IPS-18c (cell line): Measurements from ENCODE around the gene MBTD1.
A peak's percentile ranks its signal among the peaks of the same experiment; 100 is the strongest.
"Not testable (repeated sequence)": the region's sequence is repeated elsewhere in the genome, so short reads cannot be mapped to it uniquely, and the experiment has no call there.

Experiments used
- H3K4me3 ChIP-seq: 2 replicates; pipeline ENCODE4 v1.7.0; 2013; ENCODE audit warnings: low read depth, mild to moderate bottlenecking, low read length, moderate library complexity; ENCODE audit not compliant: insufficient read depth
- H3K9me3 ChIP-seq: one replicate; pipeline ENCODE4 v1.6.1; 2013; ENCODE audit warnings: mild to moderate bottlenecking, low read length, moderate library complexity; ENCODE audit not compliant: control insufficient read depth, insufficient read depth

MBTD1 gene

DNA sequence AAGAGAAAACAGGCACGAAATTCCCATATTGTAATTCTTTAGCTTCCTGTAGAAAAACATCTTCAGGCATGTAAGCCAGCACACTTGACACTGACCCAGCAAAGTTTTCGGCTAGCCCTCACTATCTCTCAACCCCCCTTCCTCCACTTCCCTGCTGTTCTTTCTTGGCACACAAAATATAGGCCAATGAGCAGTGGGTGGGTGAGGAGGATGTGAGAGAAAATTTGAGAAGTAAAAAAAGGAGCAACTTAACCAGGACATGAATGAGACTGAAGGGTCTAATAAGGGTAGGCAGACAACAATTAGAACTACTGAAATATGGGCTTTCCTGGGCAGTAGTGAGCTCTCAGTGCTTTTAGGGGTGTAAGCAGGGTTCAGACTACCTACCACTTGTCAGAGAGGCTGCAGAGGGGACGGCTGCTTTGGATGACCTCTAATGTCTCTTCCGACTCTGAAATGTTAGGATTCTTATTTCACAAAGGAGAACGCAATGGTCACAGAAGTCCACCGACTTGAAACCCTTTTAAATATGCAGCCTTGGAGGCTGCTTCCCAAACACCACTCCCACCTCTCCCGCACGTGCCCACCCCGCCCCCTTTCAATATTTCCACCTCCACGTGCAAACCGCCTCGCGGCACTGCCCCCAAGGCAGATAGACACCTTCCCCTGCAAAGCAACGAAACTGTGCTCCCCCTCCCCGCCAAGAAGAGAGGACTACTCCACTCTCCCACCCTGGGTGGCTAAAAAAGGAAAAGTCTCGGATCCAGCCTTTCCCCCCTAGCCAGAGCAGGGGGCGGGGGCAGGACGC lies 889 bp downstream of the MBTD1 start:
- Histone ChIP-seq H3K4me3 (peak overlapping the region; percentile 90), H3K9me3 (no peaks in the 10 kb centered on the region)

DNA sequence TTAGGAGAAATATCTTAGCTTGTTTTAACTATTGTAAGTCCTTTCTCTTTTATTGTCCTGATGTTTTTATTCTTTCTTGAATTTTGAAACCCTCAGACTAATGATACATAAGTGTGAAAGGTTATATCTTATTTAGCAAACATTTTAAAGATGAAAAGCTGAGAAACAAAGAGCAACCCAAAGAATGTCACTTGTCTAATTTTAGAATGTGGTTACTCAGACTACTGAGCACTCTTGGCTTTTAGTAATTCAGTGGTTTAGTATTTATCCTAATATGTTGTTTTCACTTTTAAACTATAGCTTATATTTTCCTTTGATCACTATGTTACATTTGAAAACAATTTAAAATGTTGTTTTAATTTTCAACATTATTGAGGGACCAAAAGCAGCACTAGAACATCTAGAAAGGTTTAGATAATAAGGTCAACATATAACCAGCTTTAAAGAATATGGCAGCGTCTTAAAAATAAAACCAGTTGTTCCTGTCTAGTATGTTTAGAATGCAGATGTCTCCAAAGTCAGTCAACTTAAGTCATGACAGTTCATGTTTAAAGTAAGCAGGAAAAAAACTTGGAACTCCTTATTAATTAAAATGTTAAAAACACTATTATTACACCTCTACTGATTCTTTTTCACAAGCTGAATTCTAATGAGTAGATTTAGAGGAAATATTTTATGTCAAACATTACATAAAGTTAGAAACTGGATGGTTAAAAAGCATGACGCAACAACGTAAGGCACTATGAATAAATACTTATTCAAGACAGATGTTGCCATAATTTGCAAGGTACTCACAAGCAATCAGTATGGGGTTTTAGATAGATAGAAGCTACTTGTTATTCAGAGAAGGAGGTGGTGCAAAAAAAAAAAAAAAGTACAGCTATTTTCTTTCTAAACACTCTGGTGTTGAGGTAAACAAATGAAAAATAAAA lies 2.4 kb downstream of the MBTD1 start:
- H3K4me3 ChIP-seq: no peak overlapping the region
- no peaks in the 10 kb centered on the region for H3K9me3 ChIP-seq

DNA sequence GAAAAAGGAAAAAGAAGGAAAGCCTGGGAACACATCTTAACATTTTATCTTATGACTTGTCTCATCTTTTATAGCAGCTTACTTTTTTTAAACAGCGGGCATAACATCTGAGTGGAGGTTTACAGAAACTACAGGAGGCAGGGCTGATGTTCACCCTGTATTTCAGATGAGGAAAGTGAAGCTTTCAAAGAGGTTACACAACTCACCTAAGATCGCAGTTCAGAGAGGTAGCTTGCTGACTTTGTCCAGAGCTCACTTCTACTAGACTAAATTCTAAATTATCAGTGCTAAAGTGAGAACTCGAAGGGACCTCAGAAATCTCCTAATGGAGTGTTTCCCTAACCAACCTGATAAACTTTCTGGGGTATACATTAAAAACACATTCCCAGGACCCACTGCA lies 3.7 kb downstream of the MBTD1 start:
- Histone ChIP-seq H3K9me3 (no peaks in the 10 kb centered on the region), H3K4me3 (no peak overlapping the region)

DNA sequence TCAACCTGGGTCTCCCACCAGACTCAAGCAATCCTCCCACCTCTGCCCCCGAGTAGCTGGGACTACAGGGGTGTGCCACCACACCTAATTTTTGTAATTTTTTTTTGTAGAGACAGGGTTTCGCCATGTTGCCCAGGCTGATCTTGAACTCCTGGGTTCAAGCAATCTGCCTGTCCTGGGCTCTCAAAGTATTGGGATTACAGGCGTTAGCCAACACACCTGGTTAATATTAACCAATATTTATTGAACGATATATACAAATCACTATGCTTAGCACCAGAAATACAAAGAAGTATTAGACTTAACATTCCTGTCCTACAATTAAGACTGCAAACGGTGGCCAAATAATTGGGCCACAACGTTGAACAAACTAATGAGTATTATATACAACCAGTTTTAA lies 4.2 kb downstream of the MBTD1 start:
- no peaks in the 10 kb centered on the region for H3K9me3 ChIP-seq
- H3K4me3 ChIP-seq: no peak overlapping the region

DNA sequence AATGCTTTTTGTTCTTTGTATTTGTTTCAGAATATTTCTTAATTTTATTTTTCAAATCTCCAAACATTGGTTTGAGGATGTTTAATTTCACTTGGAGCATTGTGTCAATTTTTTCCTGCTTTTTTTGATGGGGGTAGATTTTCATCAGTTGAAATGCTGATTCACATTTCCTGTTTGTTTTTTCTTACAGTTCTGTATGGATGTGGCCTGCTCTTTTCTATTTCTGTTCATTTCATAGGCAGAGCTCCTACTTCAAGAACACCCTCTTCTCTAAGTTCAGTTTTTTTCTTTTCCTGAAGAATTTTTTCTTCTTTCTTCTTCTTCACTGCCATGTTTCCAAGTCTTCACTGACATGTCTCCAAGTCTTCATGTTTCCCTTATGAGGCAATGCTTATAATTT lies 8.8 kb downstream of the MBTD1 start:
- no peak overlapping the region for H3K4me3 ChIP-seq
- no peaks in the 10 kb centered on the region for H3K9me3 ChIP-seq

DNA sequence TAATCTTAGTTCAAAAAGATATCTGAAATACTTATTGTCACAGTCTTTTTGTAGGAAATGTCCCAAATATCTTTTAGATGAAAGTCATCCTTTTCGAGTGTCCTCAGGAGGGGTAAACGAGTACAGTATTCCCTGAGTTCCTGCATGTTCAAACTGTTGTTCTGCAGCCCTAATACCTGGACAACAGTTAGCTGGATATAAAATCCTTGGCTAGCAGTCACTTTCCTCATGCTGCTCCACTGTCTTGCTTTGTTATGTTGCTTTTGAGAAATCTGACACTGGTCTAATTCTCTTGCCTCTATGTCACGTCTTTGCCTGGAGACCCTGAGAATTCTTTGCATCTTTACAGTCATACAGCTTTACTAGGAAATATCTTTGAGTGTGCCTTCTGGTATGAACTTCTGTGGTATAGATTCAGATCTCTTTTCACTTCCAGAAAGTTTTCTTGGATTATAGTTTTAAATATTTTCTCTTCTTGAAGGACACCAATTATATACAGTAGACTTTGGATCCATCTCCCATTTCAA lies 9.5 kb downstream of the MBTD1 start:
- Histone ChIP-seq H3K4me3 (no peak overlapping the region), H3K9me3 (no peaks in the 10 kb centered on the region)

DNA sequence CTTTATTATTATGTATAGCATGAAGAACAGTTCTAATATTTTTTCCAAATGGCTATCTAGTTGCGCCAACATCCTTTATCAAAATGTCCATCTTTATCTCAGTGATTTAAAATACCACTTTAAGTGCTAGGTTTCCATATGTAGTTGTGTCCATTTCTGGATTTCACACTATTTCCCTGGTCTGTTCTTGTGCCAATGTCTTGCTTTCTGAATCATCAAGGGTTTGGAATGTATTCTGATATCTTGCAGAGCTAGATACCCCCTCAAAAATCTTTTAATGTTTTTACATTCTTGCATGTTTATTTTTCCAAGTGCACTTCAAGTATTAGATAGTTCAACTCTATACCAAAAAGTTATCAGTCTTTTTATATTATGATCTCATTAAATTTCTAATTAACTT lies 14.3 kb downstream of the MBTD1 start:
- Histone ChIP-seq H3K9me3 (no peaks in the 10 kb centered on the region), H3K4me3 (no peak overlapping the region)

DNA sequence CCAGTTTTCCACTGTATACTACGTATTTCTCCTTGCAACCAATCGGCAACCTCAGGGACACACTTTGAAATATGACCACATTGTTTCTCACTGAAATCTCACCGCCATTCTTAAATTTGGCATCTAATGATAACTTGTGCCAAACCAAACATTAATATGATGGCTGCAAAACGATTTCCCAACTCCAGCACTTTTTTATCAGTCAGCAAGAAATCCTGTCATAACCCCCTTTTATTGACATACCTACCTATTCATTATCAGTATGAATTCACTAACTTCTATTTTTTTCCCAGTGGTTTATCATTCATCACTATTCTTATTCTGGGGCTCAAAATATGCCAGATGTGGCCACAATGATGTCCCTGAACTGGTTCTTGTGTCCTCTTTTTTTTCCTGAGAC lies 15.8 kb downstream of the MBTD1 start:
- Histone ChIP-seq H3K4me3 (no peak overlapping the region), H3K9me3 (no peaks in the 10 kb centered on the region)

DNA sequence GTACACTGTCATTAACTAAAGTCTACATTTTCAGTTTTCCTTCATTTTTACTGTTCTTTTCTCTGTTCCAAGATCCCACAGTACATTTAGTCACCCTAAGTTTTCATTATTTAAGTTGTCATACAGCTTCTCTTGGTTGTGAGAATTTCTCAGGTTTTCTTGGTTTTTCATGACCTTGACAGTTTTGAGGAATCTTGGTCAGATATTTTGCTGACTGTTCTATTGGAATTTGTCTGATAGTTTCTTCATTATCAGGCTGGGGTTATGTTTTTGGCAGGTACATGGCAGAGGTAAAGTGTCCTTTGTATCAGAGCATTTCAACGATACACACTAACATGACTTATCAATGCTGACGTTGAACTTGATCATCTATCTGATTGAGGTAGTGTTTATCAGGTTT lies 19.6 kb downstream of the MBTD1 start:
- Histone ChIP-seq H3K4me3 (no peak overlapping the region), H3K9me3 (no peaks in the 10 kb centered on the region)

DNA sequence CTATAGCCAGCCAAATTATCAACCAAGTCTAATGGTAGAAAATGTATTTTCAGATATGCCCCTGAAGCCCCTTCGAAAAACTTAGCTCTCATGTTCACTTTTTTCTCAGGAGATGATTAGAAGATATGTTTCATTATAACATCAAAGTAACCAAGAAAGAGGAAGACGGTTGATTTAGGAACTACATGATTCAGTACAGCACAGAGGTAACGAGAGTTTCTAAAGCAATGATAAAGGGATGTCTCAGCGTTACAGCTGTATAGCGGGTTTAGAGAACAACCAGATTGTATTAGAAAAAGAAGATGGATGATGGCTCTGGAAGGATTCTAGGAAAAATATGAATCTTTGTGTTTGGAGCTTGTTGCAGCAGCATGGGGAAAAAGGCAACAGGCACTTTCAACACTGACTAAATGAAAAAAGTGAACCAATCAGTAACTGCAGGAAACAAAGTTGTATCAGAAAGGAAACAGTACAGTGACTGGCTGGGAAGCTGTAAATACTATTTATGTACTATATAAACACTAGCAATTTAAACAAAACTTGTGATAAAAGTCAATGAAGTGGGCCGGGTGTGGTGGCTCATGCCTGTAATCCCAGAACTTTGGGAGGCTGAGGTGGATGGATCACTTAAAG lies 21.5 kb downstream of the MBTD1 start:
- no peaks in the 10 kb centered on the region for H3K9me3 ChIP-seq
- no peak overlapping the region for H3K4me3 ChIP-seq

DNA sequence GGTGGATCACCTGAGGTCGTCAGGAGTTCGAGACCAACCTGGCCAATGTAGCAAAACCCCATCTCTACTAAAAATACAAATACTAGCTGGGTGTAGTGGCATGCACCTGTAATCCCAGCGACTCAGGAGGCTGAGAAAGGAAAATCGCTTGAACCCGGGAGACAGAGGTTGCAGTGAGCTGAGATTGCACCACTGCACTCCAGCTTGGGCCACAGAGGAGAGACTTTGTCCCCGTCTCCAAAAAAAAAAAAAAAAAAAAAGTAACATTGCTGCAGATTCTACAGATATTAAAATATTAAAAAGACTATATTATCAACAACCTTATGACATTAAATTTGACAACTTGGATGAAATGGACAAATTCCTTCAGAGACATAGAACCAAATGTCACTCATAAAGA lies 25.7 kb downstream of the MBTD1 start:
- Histone ChIP-seq H3K9me3 (no peaks in the 10 kb centered on the region), H3K4me3 (no peak overlapping the region)

DNA sequence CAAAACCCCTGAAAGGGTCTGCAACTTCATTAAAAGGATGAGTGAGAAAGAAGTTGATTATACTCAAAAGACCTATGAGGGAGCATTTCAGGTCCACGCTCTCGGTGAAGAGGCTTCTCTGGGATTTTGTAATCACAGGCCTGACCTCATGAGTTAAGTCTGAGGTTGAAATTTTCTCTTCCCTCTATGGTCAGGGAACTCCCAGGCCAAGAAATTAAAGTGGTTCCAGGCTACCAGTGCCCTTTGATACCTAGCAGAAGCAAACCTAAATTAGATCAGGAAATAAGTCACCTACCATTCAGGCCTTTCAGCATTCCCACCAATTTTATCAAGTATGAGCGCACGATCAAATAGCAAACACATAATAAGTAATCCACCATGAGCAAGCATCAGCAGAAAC lies 27.9 kb downstream of the MBTD1 start:
- Histone ChIP-seq H3K4me3 (no peak overlapping the region), H3K9me3 (no peaks in the 10 kb centered on the region)

DNA sequence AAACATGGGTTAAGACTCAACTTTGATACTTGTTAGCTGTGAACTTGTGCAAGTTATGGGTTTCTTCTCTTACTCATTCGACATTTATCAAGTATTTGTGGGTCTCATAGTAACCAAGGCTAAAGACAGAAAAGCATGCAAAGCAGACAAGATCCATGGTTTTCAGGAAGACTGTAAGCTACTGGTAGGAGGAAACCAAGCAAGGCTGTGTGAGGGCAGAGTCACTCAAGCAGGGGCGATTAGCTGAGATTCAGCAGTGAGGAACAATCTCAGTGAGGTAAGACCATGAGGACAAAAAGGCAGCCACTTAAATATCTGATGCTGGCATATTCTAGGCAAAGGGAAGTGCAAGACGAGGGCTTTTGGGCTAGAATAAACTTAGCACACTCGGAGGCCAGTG lies 29.5 kb downstream of the MBTD1 start:
- no peak overlapping the region for H3K4me3 ChIP-seq

DNA sequence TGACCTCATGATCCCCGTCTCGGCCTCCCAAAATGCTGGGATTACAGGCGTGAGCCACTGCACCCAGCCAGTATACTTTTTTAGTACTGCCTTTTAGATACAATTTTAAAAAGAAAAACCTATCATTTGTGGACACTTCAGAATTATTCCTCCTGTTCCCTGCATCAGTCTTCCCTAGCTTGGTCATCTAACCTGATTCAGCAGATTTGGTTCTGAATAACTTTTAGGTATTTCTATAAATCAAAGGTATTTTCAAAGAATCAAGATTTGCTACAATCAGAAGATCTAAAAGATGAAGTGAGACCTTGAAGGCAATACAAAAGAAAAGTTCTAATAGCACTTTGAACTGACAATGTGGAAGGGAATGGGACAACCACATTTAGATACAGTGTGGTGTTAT lies 30.0 kb downstream of the MBTD1 start:
- no peaks in the 10 kb centered on the region for H3K9me3 ChIP-seq
- no peak overlapping the region for H3K4me3 ChIP-seq

More for the DNA sequence above, 29.5 kb downstream of the MBTD1 start:
- H3K9me3 ChIP-seq: no peaks in the 10 kb centered on the region

DNA sequence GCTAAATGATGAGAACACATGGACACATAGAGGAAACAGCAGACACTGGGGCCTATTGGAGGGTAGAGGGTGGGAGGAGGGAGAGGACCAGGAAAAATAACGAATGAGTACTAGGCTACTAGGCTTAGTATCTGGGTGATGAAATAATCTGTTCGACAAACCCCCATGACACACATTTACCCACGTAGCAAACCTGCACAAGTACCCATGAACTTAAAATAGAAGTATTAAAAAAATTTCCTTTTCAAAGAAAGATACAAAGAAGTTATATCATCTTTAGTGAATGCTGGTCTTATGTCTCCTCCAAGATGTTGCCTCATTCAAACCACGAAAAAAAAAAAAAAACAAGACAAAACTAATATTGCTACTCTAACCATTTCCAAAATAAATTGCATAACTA lies 31.7 kb downstream of the MBTD1 start:
- Histone ChIP-seq H3K9me3 (no peaks in the 10 kb centered on the region), H3K4me3 (no peak overlapping the region)

DNA sequence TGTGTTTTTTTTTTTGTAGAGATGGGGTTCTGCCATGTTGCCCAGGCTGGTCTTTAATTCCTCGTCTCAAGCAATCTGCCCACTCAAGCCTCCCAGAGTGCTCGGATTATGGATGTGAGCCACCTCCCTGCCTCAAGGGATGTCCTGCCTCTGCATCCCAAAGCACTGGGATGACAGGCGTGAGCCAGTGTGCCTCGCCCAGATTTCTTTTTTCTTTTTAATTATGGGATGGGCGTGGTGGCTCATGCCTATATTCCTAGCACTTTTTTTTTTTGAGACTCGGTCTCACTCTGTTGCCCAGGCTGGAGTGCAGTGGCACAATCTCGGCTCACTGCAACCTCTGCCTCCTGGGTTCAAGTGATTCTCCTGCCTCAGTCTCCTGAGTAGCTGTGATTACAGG lies 34.3 kb downstream of the MBTD1 start:
- not testable (repeated sequence) for H3K9me3 ChIP-seq, H3K4me3 ChIP-seq

DNA sequence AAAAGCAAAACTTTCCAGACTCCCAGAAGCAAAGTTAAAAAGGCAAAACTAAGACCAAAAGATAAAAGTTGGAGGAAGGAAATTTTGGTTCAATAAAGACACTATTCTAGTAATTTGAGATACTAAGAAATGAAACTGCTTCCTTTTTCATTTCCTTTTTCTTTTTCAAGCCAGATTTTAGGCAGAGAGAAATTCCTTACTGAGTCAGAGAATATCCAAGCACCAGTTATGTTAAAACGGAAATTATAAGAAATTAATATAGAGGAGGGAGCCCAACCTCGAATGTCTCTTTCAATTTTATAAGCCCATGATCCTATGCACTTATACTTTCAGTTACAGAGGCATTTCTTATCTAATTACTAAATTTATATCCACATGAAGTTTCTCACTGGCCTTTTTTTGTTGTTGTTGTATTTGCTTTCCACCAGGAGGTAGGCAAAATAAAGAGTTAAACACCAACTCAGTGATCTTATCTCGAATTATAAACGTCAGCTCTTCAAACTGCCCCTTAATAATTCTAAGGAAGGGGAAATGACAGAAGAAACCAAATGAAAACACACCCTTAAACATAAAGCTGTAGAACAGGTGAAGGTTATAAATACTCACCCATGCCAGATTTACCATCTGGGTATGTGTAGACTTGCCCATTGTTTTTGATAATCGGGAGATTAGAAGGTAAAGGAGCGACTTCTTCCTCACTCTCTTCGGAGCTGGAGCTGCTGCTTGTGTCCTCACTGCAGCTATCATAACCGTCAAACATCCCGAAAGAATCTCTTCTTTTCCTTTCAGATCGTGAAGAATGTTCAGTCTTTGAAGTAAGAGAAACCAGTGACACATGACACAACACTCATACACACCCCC lies 35.2 kb downstream of the MBTD1 start:
- no peak overlapping the region for H3K4me3 ChIP-seq
- no peaks in the 10 kb centered on the region for H3K9me3 ChIP-seq
